ENCODE results near the gene TPST2.
A peak's percentile ranks its signal among the peaks of the same experiment; 100 is the strongest.

TPST2 gene

DNA sequence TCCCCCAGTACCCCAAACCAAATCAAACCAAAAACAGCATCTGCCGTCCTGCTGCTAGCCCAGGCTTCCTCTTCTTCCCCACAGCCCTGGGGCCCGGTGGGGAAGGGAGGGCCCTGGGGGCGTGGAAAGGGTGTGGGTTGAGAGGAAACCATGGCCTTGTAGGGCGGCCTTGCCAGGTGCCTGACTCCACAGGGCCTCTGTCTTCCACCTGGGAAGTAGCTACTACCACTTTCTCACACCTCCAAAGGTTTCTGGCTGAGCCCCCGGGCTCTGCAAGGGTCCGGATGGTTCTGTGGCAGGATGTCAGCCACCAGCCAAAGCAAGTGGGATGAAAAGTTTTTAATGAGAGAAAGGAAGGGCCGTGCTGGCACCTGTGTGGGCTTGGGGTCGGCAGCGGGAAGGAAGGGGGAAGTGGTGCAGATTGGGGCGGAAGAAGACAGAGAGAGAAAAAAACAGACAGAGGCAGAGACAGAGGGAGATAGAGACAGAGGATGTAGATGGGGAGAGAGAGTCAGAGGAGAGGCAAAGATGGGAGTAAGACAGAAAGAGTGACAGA lies 10.5 kb downstream of the TPST2 start:
- no peak for DNase-seq (ENCODE audit: low spot score)

GRCh38 chr22:26577081-26577480 lies 12.9 kb downstream of the TPST2 start:
- DNase-seq (ENCODE audit: low spot score), result no peak

DNA sequence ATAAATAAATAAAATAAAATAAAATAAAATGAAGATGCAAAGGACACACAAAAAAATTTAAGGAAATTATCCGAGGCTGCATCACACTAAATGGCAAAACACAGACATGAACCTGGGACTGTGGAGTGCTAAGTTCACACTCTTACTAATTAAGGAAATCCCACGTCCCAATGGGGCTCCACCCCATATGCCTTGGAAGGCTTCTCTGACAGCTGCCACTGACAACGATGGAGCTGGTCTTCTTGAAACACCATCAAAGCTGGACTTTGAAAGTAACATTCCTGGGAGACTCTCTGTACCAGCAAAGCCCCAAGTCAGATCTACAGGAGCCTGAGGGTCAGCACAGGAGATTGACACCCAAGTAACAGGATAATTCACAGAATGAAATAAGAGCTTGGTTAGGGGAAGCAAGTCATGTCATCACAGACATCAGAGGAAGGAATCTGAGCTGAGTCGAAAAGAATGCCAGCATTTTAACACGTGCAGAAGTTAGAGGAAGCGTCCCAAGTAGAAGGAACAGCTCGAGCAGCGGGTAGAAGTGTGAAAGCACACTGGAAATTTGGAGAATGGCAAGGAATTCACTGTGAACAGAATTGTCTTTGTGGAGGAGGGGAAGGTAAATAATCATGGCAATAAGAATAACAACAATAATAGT lies 13.8 kb downstream of the TPST2 start:
- no peak for DNase-seq (ENCODE audit: low spot score)

DNA sequence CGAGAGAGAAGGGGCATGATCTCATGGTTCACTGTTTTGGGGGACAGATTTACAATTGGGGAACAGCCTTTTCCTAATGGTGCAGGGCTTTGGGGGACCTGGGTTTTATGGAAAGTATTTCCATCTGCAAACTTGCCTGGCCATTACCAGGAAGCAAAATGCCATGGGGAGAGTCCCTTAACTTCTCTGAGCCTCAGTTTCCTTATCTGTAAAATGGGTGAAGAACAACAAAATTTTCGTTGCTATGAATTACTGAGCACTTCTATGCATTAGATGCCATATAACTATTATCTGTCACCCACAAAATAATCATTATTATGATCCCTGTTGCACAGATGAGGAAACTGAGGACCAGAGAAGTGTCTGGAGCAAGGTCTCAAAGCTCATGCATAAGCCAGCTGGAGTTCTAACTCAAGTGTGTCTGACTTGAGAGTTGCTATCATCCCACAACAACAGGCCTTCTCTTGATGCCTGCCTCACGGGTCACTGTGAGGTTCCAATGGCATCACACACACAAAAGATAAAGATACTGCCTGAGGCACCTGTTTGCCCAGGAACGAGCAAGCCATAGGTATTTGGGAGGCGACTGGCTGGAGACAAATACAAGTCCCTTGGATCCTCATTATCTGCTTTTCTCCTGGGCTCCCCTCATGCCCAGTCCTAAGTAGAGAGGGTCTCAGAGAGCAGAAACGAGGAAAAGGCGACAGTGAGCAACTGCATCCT lies 15.8 kb downstream of the TPST2 start:
- no peak for DNase-seq (ENCODE audit: low spot score)

DNA sequence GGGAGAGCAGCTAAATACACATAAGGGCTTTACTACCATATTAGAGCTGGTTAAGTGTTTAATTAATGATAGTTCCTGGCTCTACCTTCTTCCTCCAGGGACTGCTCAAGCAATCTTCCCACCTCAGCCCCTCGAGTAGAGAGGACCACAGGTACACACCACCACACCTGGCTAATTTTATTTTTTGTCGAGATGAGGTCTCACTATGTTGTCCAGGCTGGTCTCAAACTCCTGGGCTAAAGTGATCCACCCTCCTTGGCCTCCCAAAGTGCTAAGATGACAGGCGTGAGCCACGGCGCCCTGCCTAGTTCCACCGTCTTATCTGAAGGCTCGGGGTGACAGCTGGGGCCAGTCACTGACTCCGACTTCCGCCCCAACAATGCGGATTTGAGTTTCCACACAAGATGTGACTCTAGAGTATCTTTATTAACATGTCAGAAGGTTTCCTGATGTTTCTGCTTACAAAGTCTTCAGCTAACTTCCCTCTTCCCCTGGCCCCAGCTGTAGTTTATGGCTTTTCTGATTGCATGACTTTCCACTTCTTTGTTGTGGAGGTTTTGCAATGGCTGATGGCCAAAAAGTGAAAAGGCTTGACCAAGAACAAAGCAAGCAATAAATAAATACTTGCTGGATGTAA lies 16.8 kb downstream of the TPST2 start:
- DNase-seq (ENCODE audit: low spot score), result no peak

- DNase-seq (ENCODE audit: low spot score), result no peak
Observed at GRCh38 chr22:26570864-26571525, 18.9 kb downstream of the TPST2 start.

- DNase-seq (ENCODE audit: low spot score), result peak; percentile 11
Observed at GRCh38 chr22:26570115-26570514, 19.8 kb downstream of the TPST2 start.

DNA sequence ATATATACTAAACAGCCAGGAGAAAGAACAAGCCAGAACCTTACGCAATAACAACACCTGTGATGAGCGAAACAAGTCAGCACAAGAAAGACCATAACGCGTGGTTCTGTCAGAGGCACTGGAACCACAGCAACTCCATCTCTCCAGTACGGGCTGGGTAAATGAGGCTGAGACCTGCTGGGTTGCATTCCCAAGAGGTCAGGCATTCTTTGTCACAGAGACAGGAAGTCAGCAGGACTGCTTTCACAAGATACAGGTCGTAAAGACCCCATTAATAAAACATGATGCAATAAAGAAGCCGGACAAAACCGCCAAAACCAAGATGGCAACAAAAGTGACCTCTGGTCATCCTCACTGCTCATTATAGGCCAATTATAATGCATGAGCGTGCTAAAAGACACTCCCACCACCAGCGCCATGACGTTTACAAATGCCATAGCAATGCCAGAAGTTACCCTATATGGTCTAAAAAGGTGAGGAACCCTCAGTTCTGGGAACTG lies 21.7 kb downstream of the TPST2 start:
- DNase-seq (ENCODE audit: low spot score), result peak; percentile 66

DNA sequence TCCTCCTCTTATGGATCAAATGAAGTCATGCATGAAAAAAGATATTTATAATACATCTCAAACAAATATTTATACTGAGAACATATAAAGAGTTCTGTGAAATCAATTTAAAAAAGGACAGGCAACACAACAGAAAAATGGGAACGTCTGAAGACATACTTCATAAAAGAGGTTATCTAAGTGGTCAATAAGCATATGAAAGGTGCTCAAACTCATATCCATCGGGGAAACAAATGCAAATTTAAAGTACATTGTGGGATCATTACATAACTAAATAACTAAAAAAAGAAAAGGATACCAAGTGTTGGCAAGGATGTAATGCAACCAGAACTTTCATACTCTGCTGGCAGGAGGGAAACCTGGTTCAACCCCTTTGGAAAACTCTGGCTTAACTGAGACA lies 22.3 kb downstream of the TPST2 start:
- DNase-seq (ENCODE audit: low spot score), result no peak

- no peak for DNase-seq (ENCODE audit: low spot score)
Observed at GRCh38 chr22:26566994-26567393, 22.9 kb downstream of the TPST2 start.

DNA sequence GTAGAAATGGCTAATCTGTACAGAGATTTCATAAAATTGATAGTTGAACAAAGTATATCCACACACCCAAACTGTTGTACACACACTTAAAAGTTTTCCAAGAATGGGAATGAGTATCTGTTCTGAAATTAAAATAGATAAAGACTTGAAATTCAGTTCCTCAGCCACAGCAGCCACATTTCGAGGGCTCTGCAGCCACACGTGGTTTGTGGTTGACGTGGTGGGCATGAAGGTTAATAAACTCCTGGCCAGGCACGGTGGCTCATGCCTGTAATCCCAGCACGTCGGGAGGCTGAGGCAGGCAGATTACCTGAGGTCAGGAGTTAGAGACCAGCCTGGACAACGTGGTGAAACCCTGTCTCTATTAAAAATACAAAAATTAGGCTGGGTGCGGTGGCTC lies 24.0 kb downstream of the TPST2 start:
- DNase-seq (ENCODE audit: low spot score), result no peak

DNA sequence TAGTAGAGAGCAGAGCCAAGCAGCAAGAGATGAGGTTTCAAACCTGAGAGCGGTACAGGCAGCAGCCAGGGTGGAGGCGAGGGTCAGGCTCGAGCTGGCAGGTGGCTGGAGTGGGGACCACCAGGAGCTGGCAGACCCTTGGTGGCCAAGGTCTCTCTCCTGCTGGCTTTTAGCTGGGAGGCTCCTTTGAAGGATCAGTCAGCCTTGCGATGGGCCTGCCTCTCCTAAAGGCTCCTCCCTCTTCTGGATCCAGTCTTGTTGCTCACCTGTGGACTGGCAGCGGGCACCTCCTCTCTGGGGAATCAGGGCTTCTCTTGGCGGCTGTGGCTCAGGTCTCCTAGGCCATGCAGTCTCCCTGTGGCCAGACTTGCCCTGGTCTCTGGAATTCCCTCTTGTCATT lies 24.8 kb downstream of the TPST2 start:
- peak; percentile 18 for DNase-seq (ENCODE audit: low spot score)

DNA sequence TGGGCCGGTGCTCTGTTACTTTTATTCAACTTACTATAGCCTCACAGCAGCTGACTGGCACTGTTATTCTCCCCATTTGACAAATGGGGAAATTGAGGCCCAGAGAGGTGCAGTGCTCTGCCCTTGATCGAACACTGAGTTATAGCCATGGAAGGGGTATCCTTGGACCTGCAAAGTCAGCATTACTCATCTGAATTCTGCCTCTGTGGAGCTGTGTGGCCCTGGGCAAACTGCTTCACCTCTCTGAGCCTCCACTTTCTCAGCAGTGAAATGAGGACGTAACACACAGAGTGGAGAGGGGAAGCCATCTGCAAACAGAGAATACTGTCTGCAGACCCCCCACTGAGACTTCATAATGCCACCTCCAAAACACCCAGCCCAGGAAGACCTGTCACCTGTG lies 25.3 kb downstream of the TPST2 start:
- no peak for DNase-seq (ENCODE audit: low spot score)

DNA sequence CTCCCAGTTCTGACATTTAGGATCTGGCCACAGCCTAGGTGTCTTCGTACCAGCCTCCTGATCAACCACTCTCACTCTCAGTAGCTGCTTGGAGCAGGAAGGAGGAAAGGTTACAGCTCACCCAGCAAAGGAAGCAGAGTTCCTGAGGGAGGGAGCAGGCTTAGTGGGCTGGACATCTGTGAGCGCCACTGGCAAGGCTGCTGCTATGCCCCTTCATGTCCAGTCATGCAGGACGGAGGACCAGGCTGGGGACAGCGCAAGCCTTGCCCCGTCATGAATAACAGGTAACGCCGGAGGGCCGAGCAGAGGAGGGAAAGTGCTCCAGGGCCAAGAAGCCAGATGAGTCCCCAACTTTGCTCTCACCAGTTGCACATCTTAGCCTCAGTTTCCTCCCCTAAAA lies 25.8 kb downstream of the TPST2 start:
- peak; percentile 68 for DNase-seq (ENCODE audit: low spot score)

- no peak for DNase-seq (ENCODE audit: low spot score)
Observed at GRCh38 chr22:26563022-26563421, 26.9 kb downstream of the TPST2 start.

DNA sequence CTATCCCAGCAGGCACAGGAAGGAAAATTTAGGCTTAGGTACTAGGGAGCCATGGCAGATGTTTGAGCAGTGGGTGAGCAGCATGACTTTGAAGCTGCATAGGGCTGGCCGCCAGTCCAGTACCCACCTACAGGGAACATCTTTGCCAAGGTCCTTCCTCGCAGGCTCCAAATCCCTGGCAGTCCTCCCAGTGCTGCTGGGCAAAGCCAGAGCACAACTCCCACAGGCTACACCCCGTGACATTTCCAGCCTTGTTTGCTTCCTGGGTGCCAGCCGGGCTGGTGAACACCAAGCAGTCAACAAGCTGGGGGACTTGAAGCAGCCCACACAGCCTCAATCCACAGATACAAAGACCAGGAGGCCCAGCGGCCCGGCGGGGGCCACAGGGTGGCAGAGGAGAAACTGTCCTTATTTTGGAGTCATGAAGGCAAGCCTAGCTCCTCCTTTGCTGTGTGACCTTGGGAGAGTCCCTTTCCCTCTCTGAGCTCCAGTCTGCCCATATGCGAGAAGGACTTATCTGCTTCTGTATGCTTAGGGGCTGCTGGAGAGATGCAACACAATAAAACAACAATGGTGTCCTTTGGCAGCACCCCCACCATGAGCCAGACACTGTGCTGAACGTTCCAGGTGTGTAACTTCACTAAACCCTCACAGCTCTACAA lies 28.0 kb downstream of the TPST2 start:
- no peak for DNase-seq (ENCODE audit: low spot score)

DNA sequence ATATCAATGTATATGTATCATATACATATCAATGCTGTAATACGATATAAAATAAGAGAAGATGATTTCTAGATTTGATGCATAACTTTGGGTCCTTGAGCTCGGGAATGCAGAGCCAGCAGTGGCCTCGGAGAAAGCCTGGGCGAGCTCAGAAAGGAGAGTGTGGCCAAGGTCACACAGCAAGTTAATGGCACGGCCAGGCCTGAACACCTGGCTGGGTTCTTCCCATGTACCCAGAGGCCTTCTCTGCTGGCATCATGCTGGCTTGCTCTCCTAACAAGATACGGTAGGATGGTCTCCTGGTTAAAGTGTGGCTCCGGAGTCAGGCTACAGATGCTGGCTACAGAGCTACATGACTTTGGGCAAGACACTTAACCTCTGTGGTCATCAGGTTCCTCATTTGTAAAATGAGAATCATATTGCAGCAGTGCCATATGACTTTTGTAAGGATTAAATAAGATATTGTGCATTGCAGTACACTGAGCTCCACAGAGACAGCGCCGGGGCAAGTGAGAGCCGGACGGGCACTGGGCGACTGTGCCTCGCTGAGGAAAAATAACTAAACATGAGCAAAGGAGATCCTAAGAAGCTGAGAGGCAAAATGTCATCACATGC lies 29.9 kb downstream of the TPST2 start:
- DNase-seq (ENCODE audit: low spot score), result no peak

- no peak for DNase-seq (ENCODE audit: low spot score)
Observed at GRCh38 chr22:26558248-26558895, 31.6 kb downstream of the TPST2 start.

DNA sequence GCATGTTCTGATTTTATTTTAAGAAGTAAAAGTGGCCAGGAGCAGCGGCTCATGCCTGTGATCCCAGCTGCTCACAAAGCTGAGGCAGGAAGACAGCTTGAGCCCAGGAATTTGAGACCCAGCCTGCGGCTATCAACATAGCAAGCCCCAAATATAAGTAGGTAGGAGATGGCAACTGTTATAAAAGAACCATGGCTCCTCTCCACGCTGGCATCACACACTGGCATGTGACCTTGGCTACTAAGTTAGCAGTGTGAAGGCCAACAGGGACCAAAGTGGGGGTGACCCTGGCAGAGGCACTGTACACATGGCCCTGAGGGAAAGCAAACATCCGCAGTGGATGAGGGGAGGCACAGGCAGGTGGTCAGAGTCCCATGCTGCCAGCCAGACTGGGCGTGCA lies 33.0 kb downstream of the TPST2 start:
- DNase-seq (ENCODE audit: low spot score), result no peak

DNA sequence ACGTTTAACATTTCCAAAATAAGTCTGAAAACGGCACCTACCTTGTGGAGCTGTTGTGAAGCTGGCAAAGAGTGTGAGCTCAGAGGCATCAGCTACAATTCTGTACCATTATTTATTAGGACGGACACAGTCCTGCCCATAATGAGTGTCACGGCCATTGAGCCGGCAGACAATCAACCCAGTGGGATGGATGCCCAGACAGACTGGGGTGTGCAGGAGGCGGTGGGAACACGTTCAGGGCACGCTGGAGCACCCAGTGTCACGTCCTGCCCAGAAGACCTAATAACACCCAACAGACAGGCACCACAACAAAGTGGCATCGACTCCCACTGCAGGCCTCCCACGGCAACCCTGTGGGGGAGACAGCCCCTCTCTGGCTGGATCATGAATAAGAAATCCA lies 34.5 kb downstream of the TPST2 start:
- DNase-seq (ENCODE audit: low spot score), result no peak

DNA sequence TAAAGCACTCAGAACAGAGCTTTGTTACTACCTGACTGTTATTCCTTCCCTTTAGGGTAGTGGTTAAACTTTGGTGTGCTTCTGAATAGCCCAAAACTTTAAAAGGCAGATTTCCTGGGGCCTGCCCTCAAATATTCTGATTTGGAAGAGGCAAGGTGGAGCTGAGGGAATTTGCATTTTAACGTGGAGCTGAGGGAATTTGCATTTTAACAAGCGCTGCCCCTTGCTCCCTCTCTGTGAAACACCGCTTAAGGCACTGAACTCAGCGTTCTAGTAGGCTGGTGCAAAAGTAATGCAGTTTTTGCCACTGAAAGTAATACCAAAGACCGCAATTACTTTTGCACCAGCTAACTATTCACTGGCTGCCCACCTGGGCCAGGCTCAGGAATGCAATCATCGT lies 35.0 kb downstream of the TPST2 start:
- DNase-seq (ENCODE audit: low spot score), result no peak
